ENCODE results near the gene GSG1L2. TPM values are rescaled to one million over a fixed set of nuclear protein-coding genes. Genes with fewer than 3 reads are reported as not detected.
A peak's percentile ranks its signal among the peaks of the same experiment; 100 is the strongest.

Gene GSG1L2
- total and polyA plus RNA-seq, 4 donors, result not detected

GRCh38 chr17:9769036-9769695, 52.7 kb downstream of the GSG1L2 start:
- H3K36me3 ChIP-seq (ENCODE audit: control insufficient read depth in 1 of 2, insufficient read depth in 2 of 2, low read length in 1 of 2), result no peaks in the 10 kb centered on the region
- DNase-seq (peak in 1 of 2 donors; percentile 45), ATAC-seq (ENCODE audit: low FRiP score) (no peak)
- intact Hi-C loops (cut with DNase I), result no loop called here
- no peaks in the 10 kb centered on the region for H3K4me1 ChIP-seq (ENCODE audit: control insufficient read depth in 1 of 2, insufficient read depth in 2 of 2, low read length in 2 of 2)
- no peak overlapping the region for H3K27ac ChIP-seq (ENCODE audit: low read depth in 1 of 2, low read length in 2 of 2)
- H3K4me3 ChIP-seq (ENCODE audit: low read length in 2 of 2), result no peak overlapping the region
- H3K27me3 ChIP-seq (ENCODE audit: control insufficient read depth in 1 of 2, insufficient read depth in 2 of 2, low read length in 1 of 2), result no peaks in the 10 kb centered on the region
- WGBS, 2 donors, result 82% methylated on average over 15 of the region's 15 CpGs
- H3K9me3 ChIP-seq (ENCODE audit: control insufficient read depth, low read length), result no peaks in the 10 kb centered on the region

GRCh38 chr17:9768381-9768934, 53.4 kb downstream of the GSG1L2 start:
- WGBS, 2 donors, result 41 to 42% methylated on average over 5 of the region's 5 CpGs
- Histone ChIP-seq H3K27ac (ENCODE audit: low read depth in 1 of 2, low read length in 2 of 2) (no peak overlapping the region), H3K9me3 (ENCODE audit: control insufficient read depth, low read length) (no peaks in the 10 kb centered on the region), H3K27me3 (ENCODE audit: control insufficient read depth in 1 of 2, insufficient read depth in 2 of 2, low read length in 1 of 2) (peaks cover 0 to 1% of the 10 kb centered on the region in 2 donors), H3K36me3 (ENCODE audit: control insufficient read depth in 1 of 2, insufficient read depth in 2 of 2, low read length in 1 of 2) (no peaks in the 10 kb centered on the region), H3K4me3 (ENCODE audit: low read length in 2 of 2) (no peak overlapping the region), H3K4me1 (ENCODE audit: control insufficient read depth in 1 of 2, insufficient read depth in 2 of 2, low read length in 2 of 2) (no peaks in the 10 kb centered on the region)
- intact Hi-C loops (cut with DNase I), result no loop called here
- ATAC-seq (ENCODE audit: low FRiP score) (no peak), DNase-seq (no peak)

DNA sequence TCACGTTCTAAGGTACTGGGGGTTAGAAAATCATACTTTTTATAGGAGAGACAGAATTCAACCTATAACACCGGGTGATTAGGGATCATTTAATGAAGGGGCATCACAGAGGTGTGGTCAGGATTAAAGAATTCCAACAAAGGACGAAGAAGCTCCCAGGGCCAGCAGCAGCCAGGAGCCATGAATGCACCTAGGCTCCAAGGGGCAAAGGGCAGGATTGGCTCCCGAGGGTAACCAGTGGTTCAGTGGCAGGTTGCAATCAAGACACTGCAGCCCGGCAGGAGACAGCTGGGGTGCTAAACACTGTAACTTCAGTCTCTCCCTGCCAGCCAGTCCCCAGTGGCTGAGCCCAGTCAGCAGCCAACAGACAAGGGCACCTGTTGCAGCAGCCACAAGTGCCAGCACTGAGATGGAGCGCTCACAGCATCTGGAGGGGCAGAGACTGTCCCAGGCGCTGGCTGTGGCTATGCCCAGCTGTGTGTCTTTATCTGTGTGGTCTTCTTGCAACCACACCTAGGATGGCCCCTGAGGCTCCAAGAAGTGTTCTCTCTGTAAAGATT, 54.4 kb downstream of the GSG1L2 start:
- ATAC-seq (ENCODE audit: low FRiP score), result no peak
- intact Hi-C loops (cut with DNase I), result no loop called here
- Histone ChIP-seq H3K4me1 (ENCODE audit: control insufficient read depth in 1 of 2, insufficient read depth in 2 of 2, low read length in 2 of 2) (no peaks in the 10 kb centered on the region), H3K36me3 (ENCODE audit: control insufficient read depth in 1 of 2, insufficient read depth in 2 of 2, low read length in 1 of 2) (no peaks in the 10 kb centered on the region), H3K4me3 (ENCODE audit: low read length in 2 of 2) (no peak overlapping the region), H3K9me3 (ENCODE audit: control insufficient read depth, low read length) (no peaks in the 10 kb centered on the region), H3K27me3 (ENCODE audit: control insufficient read depth in 1 of 2, insufficient read depth in 2 of 2, low read length in 1 of 2) (peaks cover 0 to 1% of the 10 kb centered on the region in 2 donors), H3K27ac (ENCODE audit: low read depth in 1 of 2, low read length in 2 of 2) (no peak overlapping the region)
- WGBS, 2 donors, result 80 to 83% methylated on average over 7 of the region's 7 CpGs
- peak in 1 of 2 donors; percentile 41 for DNase-seq

- no peak for ATAC-seq (ENCODE audit: low FRiP score)
- H3K4me1 ChIP-seq (ENCODE audit: control insufficient read depth in 1 of 2, insufficient read depth in 2 of 2, low read length in 2 of 2), result no peaks in the 10 kb centered on the region
- H3K9me3 ChIP-seq (ENCODE audit: control insufficient read depth, low read length), result no peaks in the 10 kb centered on the region
- H3K27ac ChIP-seq (ENCODE audit: low read depth in 1 of 2, low read length in 2 of 2), result no peak overlapping the region
- H3K36me3 ChIP-seq (ENCODE audit: control insufficient read depth in 1 of 2, insufficient read depth in 2 of 2, low read length in 1 of 2), result no peaks in the 10 kb centered on the region
- intact Hi-C loops (cut with DNase I), result no loop called here
- peak in 1 of 2 donors; percentile 12 for DNase-seq
- peaks cover 0 to 1% of the 10 kb centered on the region in 2 donors for H3K27me3 ChIP-seq (ENCODE audit: control insufficient read depth in 1 of 2, insufficient read depth in 2 of 2, low read length in 1 of 2)
- WGBS, 2 donors, result 23 to 38% methylated on average over 5 of the region's 5 CpGs
- H3K4me3 ChIP-seq (ENCODE audit: low read length in 2 of 2), result no peak overlapping the region
These were observed 54.9 kb downstream of the GSG1L2 start for GRCh38 chr17:9766970-9767369.

GRCh38 chr17:9765322-9765721, 56.6 kb downstream of the GSG1L2 start:
- Histone ChIP-seq H3K4me3 (ENCODE audit: low read length in 2 of 2) (no peak overlapping the region), H3K27me3 (ENCODE audit: control insufficient read depth in 1 of 2, insufficient read depth in 2 of 2, low read length in 1 of 2) (peaks cover 0 to 1% of the 10 kb centered on the region in 2 donors), H3K9me3 (ENCODE audit: control insufficient read depth, low read length) (no peaks in the 10 kb centered on the region), H3K27ac (ENCODE audit: low read depth in 1 of 2, low read length in 2 of 2) (no peak overlapping the region), H3K36me3 (ENCODE audit: control insufficient read depth in 1 of 2, insufficient read depth in 2 of 2, low read length in 1 of 2) (no peaks in the 10 kb centered on the region), H3K4me1 (ENCODE audit: control insufficient read depth in 1 of 2, insufficient read depth in 2 of 2, low read length in 2 of 2) (no peaks in the 10 kb centered on the region)
- no peak for ATAC-seq (ENCODE audit: low FRiP score)
- DNase-seq, result peak in 1 of 2 donors; percentile 15
- intact Hi-C loops (cut with DNase I), result no loop called here
- 93 to 94% methylated on average over 1 of the region's 1 CpG for WGBS, 2 donors

GRCh38 chr17:9763643-9764042, 58.2 kb downstream of the GSG1L2 start:
- H3K9me3 ChIP-seq (ENCODE audit: control insufficient read depth, low read length), result no peaks in the 10 kb centered on the region
- intact Hi-C loops (cut with DNase I), result no loop called here
- ATAC-seq (ENCODE audit: low FRiP score) (no peak), DNase-seq (no peak)
- no peak overlapping the region for H3K27ac ChIP-seq (ENCODE audit: low read depth in 1 of 2, low read length in 2 of 2)
- H3K27me3 ChIP-seq (ENCODE audit: control insufficient read depth in 1 of 2, insufficient read depth in 2 of 2, low read length in 1 of 2), result peaks cover 0 to 1% of the 10 kb centered on the region in 2 donors
- H3K36me3 ChIP-seq (ENCODE audit: control insufficient read depth in 1 of 2, insufficient read depth in 2 of 2, low read length in 1 of 2), result no peaks in the 10 kb centered on the region
- H3K4me3 ChIP-seq (ENCODE audit: low read length in 2 of 2), result no peak overlapping the region
- no peaks in the 10 kb centered on the region for H3K4me1 ChIP-seq (ENCODE audit: control insufficient read depth in 1 of 2, insufficient read depth in 2 of 2, low read length in 2 of 2)
- 25% methylated on average over 4 of the region's 4 CpGs for WGBS, 2 donors

DNA sequence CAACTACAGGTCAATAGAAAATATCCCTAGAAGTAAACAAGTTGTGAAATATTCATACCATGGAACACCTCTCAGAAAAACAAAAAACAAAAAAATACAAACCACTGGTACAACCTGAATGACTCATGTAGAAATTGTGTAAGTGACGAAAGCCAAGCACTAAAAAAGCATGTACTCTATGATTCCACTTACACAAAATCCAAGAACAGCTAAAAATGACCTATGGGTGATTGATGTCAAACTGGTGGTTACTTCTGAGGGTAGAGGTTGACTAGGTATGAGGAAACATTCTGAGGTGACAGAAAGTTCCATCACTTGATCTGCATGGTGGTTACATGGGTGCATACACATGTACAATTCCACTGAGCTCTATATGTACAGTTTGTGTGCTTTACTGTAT, 61.6 kb downstream of the GSG1L2 start:
- Histone ChIP-seq H3K4me3 (ENCODE audit: low read length in 2 of 2) (no peak overlapping the region), H3K36me3 (ENCODE audit: control insufficient read depth in 1 of 2, insufficient read depth in 2 of 2, low read length in 1 of 2) (no peaks in the 10 kb centered on the region), H3K27ac (ENCODE audit: low read depth in 1 of 2, low read length in 2 of 2) (no peak overlapping the region), H3K27me3 (ENCODE audit: control insufficient read depth in 1 of 2, insufficient read depth in 2 of 2, low read length in 1 of 2) (peaks cover 0 to 1% of the 10 kb centered on the region in 2 donors), H3K9me3 (ENCODE audit: control insufficient read depth, low read length) (peaks cover 2% of the 10 kb centered on the region), H3K4me1 (ENCODE audit: control insufficient read depth in 1 of 2, insufficient read depth in 2 of 2, low read length in 2 of 2) (no peaks in the 10 kb centered on the region)
- intact Hi-C loops (cut with DNase I), result no loop called here
- WGBS, 2 donors, result 59 to 74% methylated on average over 1 of the region's 1 CpG
- no peak for ATAC-seq (ENCODE audit: low FRiP score)
- no peak for DNase-seq

DNA sequence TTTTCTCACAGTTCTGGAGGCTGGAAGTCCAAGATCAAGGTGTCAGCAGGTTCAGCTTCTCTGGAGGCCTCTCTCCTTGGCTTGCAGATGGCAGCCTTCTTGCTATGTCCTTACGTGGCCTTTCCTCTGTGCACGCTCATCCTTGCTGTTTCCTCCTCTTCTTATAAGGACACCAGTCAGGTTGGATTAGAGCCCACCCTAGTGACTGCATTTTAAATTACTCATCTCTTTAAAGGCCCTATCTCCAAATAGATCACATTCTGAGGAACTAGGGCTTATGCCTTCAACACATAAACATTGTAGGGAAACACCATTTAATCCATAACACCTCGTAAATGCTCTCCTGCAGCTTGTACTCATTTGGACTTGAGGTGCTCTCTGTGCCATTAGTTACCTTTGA, 66.8 kb downstream of the GSG1L2 start:
- 75 to 76% methylated on average over 3 of the region's 3 CpGs for WGBS, 2 donors
- H3K27me3 ChIP-seq (ENCODE audit: control insufficient read depth in 1 of 2, insufficient read depth in 2 of 2, low read length in 1 of 2), result peaks cover 0 to 3% of the 10 kb centered on the region in 2 donors
- no peak overlapping the region for H3K4me3 ChIP-seq (ENCODE audit: low read length in 2 of 2)
- no peaks in the 10 kb centered on the region for H3K4me1 ChIP-seq (ENCODE audit: control insufficient read depth in 1 of 2, insufficient read depth in 2 of 2, low read length in 2 of 2)
- DNase-seq (no peak), ATAC-seq (ENCODE audit: low FRiP score) (no peak)
- H3K9me3 ChIP-seq (ENCODE audit: control insufficient read depth, low read length), result peaks cover 8% of the 10 kb centered on the region
- no peak overlapping the region for H3K27ac ChIP-seq (ENCODE audit: low read depth in 1 of 2, low read length in 2 of 2)
- H3K36me3 ChIP-seq (ENCODE audit: control insufficient read depth in 1 of 2, insufficient read depth in 2 of 2, low read length in 1 of 2), result no peaks in the 10 kb centered on the region
- intact Hi-C loops (cut with DNase I), result no loop called here

Data from aorta (tissue), 5 donors.